ENCODE results near the gene CBS. TPM values are rescaled to one million over a fixed set of nuclear protein-coding genes. Genes with fewer than 3 reads are reported as not detected.
"Not testable (repeated sequence)": the region's sequence is repeated elsewhere in the genome, so short reads cannot be mapped to it uniquely, and the experiment has no call there.

CBS gene
- total RNA-seq, 1 donor from 2014 or later, result 68.3 TPM

DNA sequence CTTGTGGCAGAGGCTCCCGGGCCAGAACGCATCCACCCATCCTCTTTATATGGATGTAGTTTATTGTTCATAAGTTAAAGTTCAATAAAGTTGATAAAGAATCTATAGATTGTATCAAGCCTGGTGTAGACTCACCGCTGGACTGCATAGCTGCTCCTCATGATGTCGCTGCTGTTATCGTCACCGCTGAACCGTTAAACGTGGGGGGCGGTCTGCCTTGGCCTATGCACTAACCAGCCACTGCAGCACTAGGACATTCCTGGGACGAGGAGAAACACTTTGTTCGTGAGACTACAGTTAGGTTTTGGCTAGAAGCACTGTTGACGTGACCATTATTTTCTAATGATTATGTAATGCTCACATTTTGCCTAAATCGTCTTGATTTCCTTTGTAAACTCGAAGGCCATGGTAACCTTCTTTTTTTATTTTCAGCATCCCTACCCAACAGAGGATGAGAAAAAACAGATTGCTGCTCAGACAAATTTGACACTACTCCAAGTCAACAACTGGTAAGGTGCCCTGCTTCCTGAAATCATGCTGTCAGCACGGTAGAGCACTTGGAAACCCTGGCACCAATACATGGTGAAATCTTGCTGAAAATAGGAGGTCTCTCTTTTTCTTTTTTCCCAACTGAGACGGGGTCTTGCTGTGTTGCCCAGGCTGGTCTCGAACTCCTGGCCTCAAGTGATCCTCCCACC, 51.0 kb downstream of the CBS start:
- DNase-seq, result no peak

DNA sequence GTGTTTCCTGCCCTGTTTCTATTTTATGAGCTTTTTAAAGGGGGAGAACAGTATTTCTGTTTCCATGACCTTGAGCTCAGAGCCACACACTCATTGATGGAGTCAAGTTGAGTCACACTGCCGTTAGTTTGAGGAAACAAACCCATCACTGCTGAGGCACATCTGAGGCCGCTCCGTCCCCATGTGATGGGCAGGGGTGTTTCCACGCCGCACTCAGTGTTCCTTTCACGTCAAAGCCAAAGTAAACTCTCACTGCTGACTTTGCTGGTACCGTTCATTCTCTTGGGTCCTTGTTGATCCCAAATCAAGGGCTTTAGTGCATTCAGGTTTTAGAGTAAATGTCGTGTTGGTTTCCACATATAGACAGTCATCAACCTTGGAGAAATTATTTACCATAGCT, 52.5 kb downstream of the CBS start:
- no peak for DNase-seq

DNA sequence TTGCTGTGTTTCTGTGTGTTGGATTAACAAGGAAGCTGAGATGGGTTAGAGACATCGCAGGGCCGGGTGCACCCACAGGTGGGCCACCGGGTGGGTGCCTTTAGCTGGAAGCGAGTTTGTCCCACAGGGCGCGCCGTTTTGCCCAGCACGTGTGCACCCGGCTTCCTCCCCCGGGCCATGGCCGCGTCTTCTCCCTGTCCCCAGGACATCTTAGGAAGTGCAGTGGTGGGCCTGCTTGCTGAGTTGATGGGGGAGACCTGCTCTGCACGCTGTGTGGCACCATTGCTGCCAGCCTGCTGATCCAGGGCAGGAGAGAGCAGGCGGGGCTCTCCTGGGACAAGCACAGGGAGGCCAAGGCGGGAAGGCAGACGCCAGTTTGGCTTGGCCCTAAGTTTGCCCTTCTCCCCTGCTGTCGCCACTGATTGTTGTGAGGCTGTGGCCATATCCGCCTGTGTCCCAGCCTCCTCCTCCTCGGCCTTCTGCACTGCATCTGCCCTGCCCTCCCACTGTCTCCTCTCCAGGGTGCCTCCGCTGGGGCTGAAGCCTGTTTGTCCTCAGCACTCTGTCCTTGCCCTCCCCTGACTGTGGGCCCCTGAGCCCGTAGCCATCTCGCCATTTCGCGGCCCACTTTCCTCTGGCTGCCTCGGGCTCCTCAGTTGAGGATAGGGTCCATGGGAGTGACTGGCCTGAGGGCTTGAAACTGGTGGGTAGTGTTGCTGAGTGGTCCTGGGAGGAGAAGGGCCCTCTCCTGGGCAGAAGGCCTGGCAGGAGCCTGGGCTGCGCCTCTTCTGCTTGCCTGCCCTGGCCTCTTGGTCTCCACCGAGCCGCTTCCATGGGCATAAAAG, 53.7 kb downstream of the CBS start:
- DNase-seq, result no peak

DNA sequence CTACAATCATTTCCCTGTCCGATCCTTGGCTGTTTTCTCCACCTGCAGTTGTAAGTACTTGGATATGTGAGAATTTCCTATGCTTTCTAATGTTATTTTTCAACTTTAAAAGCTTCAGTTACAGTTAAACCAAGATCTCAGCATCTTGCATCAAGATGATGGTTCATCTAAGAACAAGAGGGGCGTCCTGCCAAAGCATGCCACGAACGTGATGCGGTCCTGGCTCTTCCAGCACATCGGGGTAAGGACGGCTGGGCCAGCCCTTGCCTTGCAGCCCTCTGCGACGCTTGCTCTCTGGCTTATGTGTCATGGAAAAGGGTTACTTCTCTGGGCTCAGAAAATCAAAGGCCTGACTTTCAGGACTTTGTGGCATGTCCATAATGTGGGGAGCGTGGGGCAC, 54.4 kb downstream of the CBS start:
- no peak for DNase-seq

DNA sequence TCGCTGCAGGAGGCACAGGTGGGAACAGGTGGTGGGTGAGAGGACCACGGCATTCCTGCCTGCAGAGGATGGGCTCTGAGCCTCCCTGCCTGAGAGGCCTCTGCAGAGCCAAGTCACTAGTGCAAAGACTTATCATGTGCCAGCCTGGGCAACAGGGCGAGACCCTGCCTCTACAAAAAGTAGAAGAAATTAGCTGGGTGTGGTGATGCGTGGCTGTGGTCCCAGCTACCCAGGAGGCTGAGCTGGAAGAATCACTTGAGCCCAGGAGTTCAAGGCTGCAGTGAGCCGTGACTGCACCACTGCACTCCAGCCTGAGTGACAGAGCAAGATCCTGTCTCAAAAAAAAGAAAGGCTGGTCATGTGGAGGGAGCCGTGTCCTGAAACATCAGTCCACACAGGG, 54.9 kb downstream of the CBS start:
- DNase-seq, result no peak

DNA sequence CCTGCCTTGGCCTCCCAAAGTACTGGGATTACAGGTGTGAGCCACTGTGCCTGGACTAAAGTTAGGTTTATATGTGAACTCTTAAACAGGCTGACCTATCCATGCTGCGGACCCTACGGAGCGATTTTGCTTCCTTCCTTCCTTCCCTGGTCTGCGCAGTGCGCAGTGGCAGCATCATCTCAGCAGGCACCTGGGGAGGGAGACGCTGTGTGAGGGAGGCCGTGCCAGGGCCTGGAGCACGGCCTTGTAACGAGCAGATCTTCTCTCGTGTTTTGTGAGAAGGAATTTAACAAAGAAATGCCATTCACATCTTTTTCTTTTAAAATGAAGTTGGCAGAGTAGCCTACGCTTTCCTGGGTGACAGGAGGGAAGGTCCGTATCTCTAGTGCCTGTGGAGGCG, 55.5 kb downstream of the CBS start:
- no peak for DNase-seq

DNA sequence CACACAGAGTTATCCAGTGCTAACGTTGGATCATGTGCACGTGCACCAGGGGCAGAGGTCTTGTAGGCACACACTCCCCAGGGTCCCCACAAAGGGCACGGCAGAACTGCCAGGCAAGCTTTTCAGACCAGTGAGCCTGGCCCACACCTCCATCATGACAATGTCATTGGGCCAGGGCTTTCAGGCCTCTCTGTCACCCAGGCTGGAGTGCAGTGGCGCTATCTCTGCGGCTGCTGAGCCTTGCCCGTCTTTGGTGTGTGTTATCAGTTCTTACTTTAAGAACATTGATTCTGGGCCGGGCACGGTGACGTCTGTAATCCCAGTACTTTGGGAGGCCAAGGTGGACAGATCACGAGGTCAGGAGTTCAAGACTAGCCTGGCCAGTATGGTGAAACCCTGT, 57.1 kb downstream of the CBS start:
- no peak for DNase-seq

DNA sequence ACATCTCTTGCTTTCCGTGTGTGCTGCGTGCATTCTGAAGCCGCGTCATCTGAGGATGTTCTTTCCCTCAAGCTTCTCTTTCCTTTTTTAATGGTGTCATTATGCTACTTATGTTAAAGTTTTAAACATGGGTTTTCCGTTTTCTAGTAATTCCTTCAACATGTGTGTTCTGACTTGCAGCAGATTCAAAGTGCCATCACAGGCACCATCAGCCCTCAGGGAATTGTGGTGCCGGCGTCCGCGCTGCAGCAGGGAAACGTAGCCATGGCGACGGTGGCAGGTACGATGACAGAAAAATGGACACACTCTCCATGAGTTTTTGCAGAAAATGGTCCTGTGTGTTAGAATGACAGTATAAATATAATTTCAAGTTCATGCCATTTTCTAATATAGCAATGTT, 58.9 kb downstream of the CBS start:
- no peak for DNase-seq

DNA sequence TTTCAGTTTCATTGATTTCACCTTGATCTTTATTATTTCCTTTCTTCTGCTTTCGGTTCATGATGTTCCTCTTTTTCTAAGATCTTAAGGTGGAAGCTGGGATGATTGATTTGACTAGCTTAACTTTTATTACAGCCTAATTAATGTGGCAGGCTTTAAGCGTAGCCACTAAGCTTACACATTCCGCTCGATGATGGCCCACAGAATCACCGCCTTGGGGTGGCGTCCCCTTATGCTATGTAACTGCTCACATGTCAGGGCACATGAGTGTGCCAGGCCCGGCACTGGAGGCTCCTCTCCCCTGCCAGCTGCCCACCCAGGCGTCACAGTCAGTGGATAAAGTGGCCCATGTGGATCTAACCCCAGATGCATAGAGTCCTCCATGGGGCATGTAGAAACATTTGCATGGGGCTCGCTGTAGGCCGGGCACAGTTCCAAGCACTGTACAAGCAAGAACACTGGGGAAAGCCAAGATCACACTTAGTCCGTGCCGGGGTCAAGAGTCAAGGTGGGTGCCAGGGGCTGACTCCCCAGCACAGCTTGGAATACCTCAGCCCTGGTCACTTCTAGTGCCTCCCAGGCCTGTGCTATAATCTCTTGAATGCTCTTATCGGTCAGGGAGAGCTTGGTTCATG, 59.6 kb downstream of the CBS start:
- no peak for DNase-seq

DNA sequence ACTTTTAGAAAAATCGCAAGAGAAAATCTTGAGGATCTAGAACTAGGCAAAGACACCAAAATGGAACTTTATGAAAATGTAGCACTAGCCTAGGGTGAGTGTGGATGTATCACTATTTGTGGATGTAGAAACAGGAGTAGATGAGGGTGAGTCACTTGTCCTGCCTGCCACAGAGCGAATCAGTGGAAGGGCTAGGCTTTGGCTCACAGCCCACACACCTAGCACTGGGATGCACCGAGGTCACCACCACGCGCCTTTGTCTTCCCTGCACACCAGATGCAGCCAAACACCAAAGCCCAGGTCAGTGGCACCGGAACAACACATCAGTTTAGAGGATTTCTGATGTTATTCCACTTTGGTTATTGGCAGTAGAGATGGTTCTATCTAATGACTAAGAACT, 63.0 kb downstream of the CBS start:
- DNase-seq, result no peak

DNA sequence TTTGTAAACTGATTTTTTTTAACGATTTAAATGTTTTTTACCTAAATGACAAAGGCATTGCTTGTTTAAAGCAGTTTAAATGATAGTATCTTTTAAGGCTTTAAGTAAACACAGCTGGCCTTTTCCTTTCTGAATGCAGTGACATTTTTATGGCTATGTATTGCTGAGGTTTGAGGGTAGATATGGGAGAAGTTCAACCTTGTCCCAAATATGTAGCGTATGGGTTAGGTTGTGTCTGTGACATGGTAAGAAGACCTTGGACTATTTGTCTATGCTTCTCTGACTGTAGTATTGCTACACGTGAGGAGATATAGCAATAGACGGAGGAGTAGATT, 68.8 kb downstream of the CBS start:
- DNase-seq, result no peak

DNA sequence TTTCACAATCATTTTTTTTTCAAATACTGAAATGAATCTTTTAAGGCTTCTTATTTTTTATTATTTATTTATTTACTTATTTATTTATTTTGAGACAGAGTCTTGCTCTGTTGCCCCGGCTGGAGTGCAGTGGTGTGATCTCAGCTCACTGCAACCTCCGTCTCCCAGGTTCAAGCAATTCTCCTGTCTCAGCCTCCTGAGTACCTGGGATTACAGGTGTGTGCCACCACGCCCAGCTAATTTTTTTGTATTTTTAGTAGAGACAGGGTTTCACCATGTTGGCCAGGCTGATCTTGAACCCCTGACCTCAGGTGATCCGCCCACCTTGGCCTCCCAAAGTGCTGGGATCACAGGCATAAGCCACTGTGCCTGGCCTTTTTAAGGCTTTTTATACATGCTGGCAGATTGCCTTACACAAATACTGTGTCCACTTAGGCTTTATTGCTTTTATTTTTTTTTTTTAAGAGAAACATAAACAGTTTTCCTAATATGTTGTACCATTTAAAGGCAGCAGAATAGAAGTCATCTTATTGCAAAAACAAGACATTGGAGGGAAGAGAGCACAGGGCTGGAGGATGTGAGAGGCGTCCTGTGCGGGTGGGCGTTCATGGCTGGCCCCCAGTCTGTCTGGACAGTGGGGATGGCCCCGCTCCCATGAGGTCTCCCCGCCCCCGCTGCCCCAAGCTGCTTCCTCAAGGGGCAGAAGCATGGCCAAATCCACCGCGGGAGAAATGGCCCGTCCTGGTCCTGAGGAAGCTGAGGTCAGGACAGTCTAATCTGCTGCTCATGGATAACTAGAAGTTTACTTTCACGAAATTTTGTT, 69.4 kb downstream of the CBS start:
- not testable (repeated sequence) for DNase-seq

DNA sequence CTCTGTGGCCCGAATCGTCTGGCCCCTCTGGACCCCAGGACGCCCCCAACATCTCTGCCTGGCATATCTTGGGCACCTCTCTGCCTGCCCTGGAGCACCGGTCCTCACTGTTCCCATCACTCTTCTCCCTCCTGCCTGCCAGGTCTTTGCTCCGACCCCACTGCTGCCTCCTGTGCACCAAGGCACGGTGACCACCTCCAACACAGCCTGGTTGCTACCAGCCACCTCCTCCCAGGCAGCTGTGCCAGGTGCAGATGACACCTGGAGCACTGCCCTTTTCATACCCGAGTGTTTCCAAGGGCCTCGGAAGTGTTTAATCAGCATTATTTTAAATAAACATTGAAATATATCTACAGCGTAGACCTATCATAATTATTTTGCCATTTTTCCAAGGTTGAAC, 70.0 kb downstream of the CBS start:
- no peak for DNase-seq

DNA sequence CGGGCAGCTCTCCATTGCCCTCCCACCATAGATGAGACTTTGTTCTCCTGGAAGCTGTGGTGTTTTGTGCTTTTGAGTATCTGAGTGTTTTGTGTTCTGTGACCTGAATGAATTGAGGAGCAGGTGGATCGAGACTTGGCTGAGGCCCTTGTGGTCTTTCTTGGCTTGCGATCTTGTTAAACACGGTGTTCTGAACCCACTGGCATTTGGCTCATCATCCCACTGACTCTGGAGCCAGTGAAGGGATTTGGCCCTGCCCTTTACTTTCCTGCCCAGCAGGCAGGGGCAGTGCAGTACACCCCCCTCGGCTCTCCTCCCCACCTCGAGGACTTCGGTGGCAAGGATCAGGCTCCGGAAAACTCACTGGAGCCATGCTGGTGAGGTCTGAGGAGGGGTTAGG, 70.7 kb downstream of the CBS start:
- no peak for DNase-seq

Other genes starting within 250 kb of the CBS start
- 15.1 TPM for gene WDR4, start 196.3 kb downstream of the CBS start, total RNA-seq
- gene NDUFV3, start 182.5 kb downstream of the CBS start, total RNA-seq, result 26.7 TPM
- gene ERVH48-1, start 150.2 kb downstream of the CBS start, total RNA-seq, result not detected
- gene PKNOX1, start 101.3 kb downstream of the CBS start, total RNA-seq, result 18.9 TPM
- 26.4 TPM for gene U2AF1, start 31.7 kb upstream of the CBS start, total RNA-seq
- gene CRYAA, start 93.2 kb upstream of the CBS start, total RNA-seq, result not detected